Astrocyte (in vitro differentiated cells and primary cell): Measurements from ENCODE around the gene ZNG1A.
"Not testable (repeated sequence)": the region's sequence is repeated elsewhere in the genome, so short reads cannot be mapped to it uniquely, and the experiment has no call there.

Experiments used
- CTCF ChIP-seq: IDR thresholded peaks from 2 replicates; pipeline ENCODE4 v1.5.1; 2011; ENCODE audit warnings: low read depth, mild to moderate bottlenecking, inconsistent platforms, low read length, moderate library complexity; ENCODE audit not compliant: insufficient read depth
- EZH2 ChIP-seq: IDR thresholded peaks from 2 replicates; pipeline ENCODE4 v1.6.1; 2012; ENCODE audit warnings: mild to moderate bottlenecking, low read length, inconsistent platforms; ENCODE audit not compliant: insufficient read depth

GRCh38 chr9:116239-117077 is 62.4 kb downstream of the ZNG1A start:
- not testable (repeated sequence) for TF ChIP-seq CTCF
- peak; percentile 61 for TF ChIP-seq EZH2
